ENCODE measurements around the gene KHDC1.
"Not testable (repeated sequence)": the region's sequence is repeated elsewhere in the genome, so short reads cannot be mapped to it uniquely, and the experiment has no call there.

KHDC1 gene

GRCh38 chr6:73285674-73286283 is 22.8 kb upstream of the KHDC1 start:
- H3K9ac ChIP-seq (ENCODE audit: low read depth, low read length), result no peak overlapping the region
- H3K4me1 ChIP-seq (ENCODE audit: control insufficient read depth, insufficient read depth, low read length), result no peaks in the 10 kb centered on the region
- H3K36me3 ChIP-seq (ENCODE audit: control insufficient read depth, insufficient read depth, low read length), result no peaks in the 10 kb centered on the region
- H3K4me3 ChIP-seq (ENCODE audit: low read depth, low read length), result no peak overlapping the region
- H3K9me3 ChIP-seq (ENCODE audit: control insufficient read depth, insufficient read depth, low read length), result no peaks in the 10 kb centered on the region
- H3K27me3 ChIP-seq (ENCODE audit: control insufficient read depth, insufficient read depth, low read length), result no peaks in the 10 kb centered on the region

- no peaks in the 10 kb centered on the region for H3K9me3 ChIP-seq (ENCODE audit: control insufficient read depth, insufficient read depth, low read length)
- no peak overlapping the region for H3K9ac ChIP-seq (ENCODE audit: low read depth, low read length)
- H3K4me1 ChIP-seq (ENCODE audit: control insufficient read depth, insufficient read depth, low read length), result no peaks in the 10 kb centered on the region
- no peak overlapping the region for H3K4me3 ChIP-seq (ENCODE audit: low read depth, low read length)
- H3K27me3 ChIP-seq (ENCODE audit: control insufficient read depth, insufficient read depth, low read length), result no peaks in the 10 kb centered on the region
- H3K36me3 ChIP-seq (ENCODE audit: control insufficient read depth, insufficient read depth, low read length), result no peaks in the 10 kb centered on the region
These were observed 19.9 kb upstream of the KHDC1 start for GRCh38 chr6:73282871-73283270.

- not testable (repeated sequence) for H3K4me1 ChIP-seq (ENCODE audit: control insufficient read depth, insufficient read depth, low read length); H3K27me3 ChIP-seq (ENCODE audit: control insufficient read depth, insufficient read depth, low read length); H3K36me3 ChIP-seq (ENCODE audit: control insufficient read depth, insufficient read depth, low read length); H3K9ac ChIP-seq (ENCODE audit: low read depth, low read length); H3K9me3 ChIP-seq (ENCODE audit: control insufficient read depth, insufficient read depth, low read length); H3K4me3 ChIP-seq (ENCODE audit: low read depth, low read length)
These were observed 18.7 kb upstream of the KHDC1 start for GRCh38 chr6:73281684-73282083.

DNA sequence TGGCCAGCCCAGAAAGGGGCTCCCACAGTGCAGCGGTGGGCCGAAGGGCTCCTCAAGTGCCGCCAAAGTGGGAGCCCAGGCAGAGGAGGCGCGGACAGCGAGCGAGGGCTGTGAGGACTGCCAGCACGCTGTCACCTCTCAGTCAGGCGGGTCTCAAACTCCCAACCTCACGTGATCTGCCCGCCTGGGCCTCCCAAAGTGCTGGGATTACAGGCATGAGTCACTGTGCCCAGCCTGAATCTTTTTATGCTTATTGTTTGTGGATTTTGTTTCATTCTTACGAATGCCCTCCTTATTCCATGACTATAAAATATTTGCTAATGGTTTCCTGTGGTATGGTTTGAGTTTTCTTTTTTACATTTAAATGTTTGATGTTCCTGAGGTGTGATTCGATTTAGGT is 6.3 kb upstream of the KHDC1 start:
- H3K4me3 ChIP-seq (ENCODE audit: low read depth, low read length), result not testable (repeated sequence)

DNA sequence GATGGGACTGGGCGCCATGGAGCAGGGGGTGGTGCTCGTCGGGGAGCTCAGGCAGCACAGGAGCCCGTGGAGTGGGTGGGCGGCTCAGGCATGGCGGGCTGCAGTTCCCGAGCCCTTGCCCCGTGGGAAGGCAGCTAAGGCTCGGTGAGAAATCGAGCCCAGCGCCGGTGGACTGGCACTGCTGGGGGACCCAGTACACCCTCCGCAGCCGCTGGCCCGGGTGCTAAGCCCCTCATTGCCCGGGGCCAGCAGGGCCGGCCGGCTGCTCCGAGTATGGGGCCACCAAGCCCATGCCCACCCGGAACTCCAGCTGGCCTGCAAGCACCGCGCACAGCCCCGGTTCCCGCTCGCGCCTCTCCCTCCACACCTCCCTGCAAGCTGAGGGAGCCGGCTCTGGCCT is 5.9 kb upstream of the KHDC1 start:
- not testable (repeated sequence) for H3K4me1 ChIP-seq (ENCODE audit: control insufficient read depth, insufficient read depth, low read length); H3K36me3 ChIP-seq (ENCODE audit: control insufficient read depth, insufficient read depth, low read length); H3K9me3 ChIP-seq (ENCODE audit: control insufficient read depth, insufficient read depth, low read length); H3K4me3 ChIP-seq (ENCODE audit: low read depth, low read length); H3K9ac ChIP-seq (ENCODE audit: low read depth, low read length); H3K27me3 ChIP-seq (ENCODE audit: control insufficient read depth, insufficient read depth, low read length)

More for the DNA sequence above, 6.3 kb upstream of the KHDC1 start:
- not testable (repeated sequence) for H3K36me3 ChIP-seq (ENCODE audit: control insufficient read depth, insufficient read depth, low read length); H3K9ac ChIP-seq (ENCODE audit: low read depth, low read length); H3K9me3 ChIP-seq (ENCODE audit: control insufficient read depth, insufficient read depth, low read length); H3K27me3 ChIP-seq (ENCODE audit: control insufficient read depth, insufficient read depth, low read length); H3K4me1 ChIP-seq (ENCODE audit: control insufficient read depth, insufficient read depth, low read length)

- Histone ChIP-seq H3K9ac (ENCODE audit: low read depth, low read length) (peak overlapping the region; percentile 1), H3K4me1 (ENCODE audit: control insufficient read depth, insufficient read depth, low read length) (peaks cover 7% of the 10 kb centered on the region), H3K36me3 (ENCODE audit: control insufficient read depth, insufficient read depth, low read length) (no peaks in the 10 kb centered on the region), H3K27me3 (ENCODE audit: control insufficient read depth, insufficient read depth, low read length) (no peaks in the 10 kb centered on the region), H3K4me3 (ENCODE audit: low read depth, low read length) (no peak overlapping the region), H3K9me3 (ENCODE audit: control insufficient read depth, insufficient read depth, low read length) (no peaks in the 10 kb centered on the region)
These were observed 1.4 kb upstream of the KHDC1 start for GRCh38 chr6:73264446-73264845.

DNA sequence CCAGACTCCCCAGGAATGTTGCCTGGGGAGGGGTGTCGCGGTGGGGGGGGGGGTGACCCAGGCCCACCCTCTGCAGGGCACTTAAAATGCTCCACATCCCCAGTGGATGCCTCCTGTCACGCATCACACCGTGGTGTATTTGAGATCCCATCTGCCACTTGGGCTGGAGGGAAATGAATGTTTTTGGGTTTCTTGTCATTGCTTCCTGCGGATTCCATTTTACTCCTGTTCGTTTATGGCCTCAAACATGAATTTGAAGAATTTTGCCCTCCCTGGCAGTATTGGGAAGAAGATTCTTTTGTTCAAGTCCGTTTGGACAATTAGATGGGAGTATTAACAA is 544 bp upstream of the KHDC1 start:
- Histone ChIP-seq H3K4me3 (ENCODE audit: low read depth, low read length) (peak overlapping the region; percentile 76), H3K9me3 (ENCODE audit: control insufficient read depth, insufficient read depth, low read length) (no peaks in the 10 kb centered on the region), H3K36me3 (ENCODE audit: control insufficient read depth, insufficient read depth, low read length) (no peaks in the 10 kb centered on the region), H3K4me1 (ENCODE audit: control insufficient read depth, insufficient read depth, low read length) (peaks cover 8% of the 10 kb centered on the region), H3K9ac (ENCODE audit: low read depth, low read length) (peak overlapping the region; percentile 81), H3K27me3 (ENCODE audit: control insufficient read depth, insufficient read depth, low read length) (no peaks in the 10 kb centered on the region)

- Histone ChIP-seq H3K4me1 (ENCODE audit: control insufficient read depth, insufficient read depth, low read length) (peaks cover 8% of the 10 kb centered on the region), H3K9ac (ENCODE audit: low read depth, low read length) (no peak overlapping the region)
These were observed 4.3 kb downstream of the KHDC1 start for GRCh38 chr6:73258721-73259120.

DNA sequence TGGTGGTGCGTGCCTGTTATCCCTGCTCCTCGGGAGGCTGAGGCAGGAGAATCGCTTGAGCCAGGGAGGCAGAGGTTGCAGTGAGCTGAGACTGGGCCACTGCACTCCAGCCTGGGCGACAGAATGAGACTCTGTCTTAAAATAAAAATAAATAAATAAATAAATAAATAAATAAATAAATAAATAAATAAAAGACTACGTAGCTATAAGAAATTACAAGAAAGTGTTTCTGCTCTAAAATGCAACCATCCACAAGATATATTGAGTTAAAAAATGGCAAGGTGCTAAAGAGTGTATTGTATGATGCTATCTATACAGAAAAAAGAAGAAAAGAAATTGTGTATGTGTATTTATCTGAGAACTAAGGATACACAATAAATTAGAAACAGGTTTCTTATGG is 8.7 kb downstream of the KHDC1 start:
- H3K27me3 ChIP-seq (ENCODE audit: control insufficient read depth, insufficient read depth, low read length); H3K9me3 ChIP-seq (ENCODE audit: control insufficient read depth, insufficient read depth, low read length); H3K36me3 ChIP-seq (ENCODE audit: control insufficient read depth, insufficient read depth, low read length); H3K9ac ChIP-seq (ENCODE audit: low read depth, low read length); H3K4me1 ChIP-seq (ENCODE audit: control insufficient read depth, insufficient read depth, low read length); H3K4me3 ChIP-seq (ENCODE audit: low read depth, low read length): not testable (repeated sequence)

More at GRCh38 chr6:73258721-73259120, 4.3 kb downstream of the KHDC1 start:
- no peaks in the 10 kb centered on the region for H3K36me3 ChIP-seq (ENCODE audit: control insufficient read depth, insufficient read depth, low read length)
- H3K4me3 ChIP-seq (ENCODE audit: low read depth, low read length), result no peak overlapping the region
- no peaks in the 10 kb centered on the region for H3K27me3 ChIP-seq (ENCODE audit: control insufficient read depth, insufficient read depth, low read length)
- no peaks in the 10 kb centered on the region for H3K9me3 ChIP-seq (ENCODE audit: control insufficient read depth, insufficient read depth, low read length)

DNA sequence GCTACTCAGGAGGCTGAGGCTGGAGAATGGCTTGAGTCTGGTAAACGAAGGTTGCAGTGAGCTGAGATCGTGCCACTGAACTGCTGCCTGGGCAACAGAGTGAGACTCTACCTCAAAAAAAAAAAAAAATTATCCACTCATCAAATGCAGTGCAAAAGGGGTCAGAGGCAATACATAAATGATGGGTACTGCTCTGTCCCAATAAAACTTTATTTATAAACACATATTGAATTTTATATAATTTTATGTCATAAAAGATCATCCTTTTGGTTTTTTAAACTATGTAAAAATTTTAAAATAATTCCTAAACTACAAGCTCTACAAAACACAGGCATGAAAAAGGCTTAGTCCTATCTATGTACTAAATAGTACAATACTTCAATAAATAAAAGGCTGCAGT is 10.3 kb downstream of the KHDC1 start:
- Histone ChIP-seq H3K9ac (ENCODE audit: low read depth, low read length) (no peak overlapping the region), H3K9me3 (ENCODE audit: control insufficient read depth, insufficient read depth, low read length) (no peaks in the 10 kb centered on the region), H3K27me3 (ENCODE audit: control insufficient read depth, insufficient read depth, low read length) (no peaks in the 10 kb centered on the region), H3K4me1 (ENCODE audit: control insufficient read depth, insufficient read depth, low read length) (no peaks in the 10 kb centered on the region), H3K36me3 (ENCODE audit: control insufficient read depth, insufficient read depth, low read length) (no peaks in the 10 kb centered on the region), H3K4me3 (ENCODE audit: low read depth, low read length) (no peak overlapping the region)

GRCh38 chr6:73250016-73250415 is 13.0 kb downstream of the KHDC1 start:
- Histone ChIP-seq H3K27me3 (ENCODE audit: control insufficient read depth, insufficient read depth, low read length) (no peaks in the 10 kb centered on the region), H3K4me1 (ENCODE audit: control insufficient read depth, insufficient read depth, low read length) (no peaks in the 10 kb centered on the region), H3K9me3 (ENCODE audit: control insufficient read depth, insufficient read depth, low read length) (no peaks in the 10 kb centered on the region), H3K4me3 (ENCODE audit: low read depth, low read length) (no peak overlapping the region), H3K9ac (ENCODE audit: low read depth, low read length) (no peak overlapping the region), H3K36me3 (ENCODE audit: control insufficient read depth, insufficient read depth, low read length) (no peaks in the 10 kb centered on the region)

DNA sequence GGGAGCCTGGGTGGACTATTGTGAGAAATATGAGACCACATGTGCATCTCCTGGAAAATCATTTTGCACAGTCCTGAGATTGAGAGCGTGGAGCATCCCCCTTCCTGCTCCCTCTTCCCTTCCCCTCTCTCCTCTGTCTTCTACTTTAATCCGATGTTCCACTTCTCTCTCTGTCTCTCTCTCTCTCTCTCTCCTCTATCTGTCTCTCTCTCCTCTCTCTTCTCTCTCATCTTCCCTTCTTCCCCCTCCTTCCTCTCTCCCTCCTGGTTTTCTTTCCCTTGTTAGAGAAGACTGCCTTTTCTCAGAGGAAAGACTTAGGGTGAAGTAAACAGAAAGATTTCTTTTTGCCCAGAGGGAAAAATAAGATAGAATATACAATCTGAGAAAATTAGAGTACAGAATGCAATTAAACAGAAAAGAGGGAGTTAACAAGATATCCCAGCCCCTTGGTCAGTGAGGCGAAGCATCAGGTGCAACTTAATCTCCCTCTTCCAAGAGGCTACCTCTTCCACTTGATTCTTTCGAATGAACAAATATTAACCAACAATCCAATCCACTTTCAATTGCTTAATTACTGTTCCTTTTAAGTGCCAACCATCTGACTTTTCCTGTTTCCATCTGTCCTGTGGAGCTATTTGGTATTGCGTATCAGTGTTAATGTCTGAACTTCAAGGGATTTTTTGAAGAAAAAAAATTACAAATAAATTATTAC is 14.6 kb downstream of the KHDC1 start:
- Histone ChIP-seq H3K4me3 (ENCODE audit: low read depth, low read length) (no peak overlapping the region), H3K4me1 (ENCODE audit: control insufficient read depth, insufficient read depth, low read length) (no peaks in the 10 kb centered on the region), H3K36me3 (ENCODE audit: control insufficient read depth, insufficient read depth, low read length) (no peaks in the 10 kb centered on the region), H3K9me3 (ENCODE audit: control insufficient read depth, insufficient read depth, low read length) (no peaks in the 10 kb centered on the region), H3K9ac (ENCODE audit: low read depth, low read length) (no peak overlapping the region), H3K27me3 (ENCODE audit: control insufficient read depth, insufficient read depth, low read length) (no peaks in the 10 kb centered on the region)

Data from iPS-15b (cell line).